Osteocyte (in vitro differentiated cells): ENCODE data around the gene SERINC3. TPM values are rescaled to one million over a fixed set of nuclear protein-coding genes. Genes with fewer than 3 reads are reported as not detected.

ENCODE experiments used
- DNase-seq: peaks from one replicate; pipeline ENCODE4 v3.0.0; 2021; ENCODE audit warnings: mixed read lengths; ENCODE audit not compliant: unreplicated experiment; ENCODE audit errors: extremely low spot score
- H3K27ac Mint-ChIP-seq: one replicate; pipeline ENCODE4 v1.8.0; 2021; ENCODE audit warnings: mild to moderate bottlenecking, mixed read lengths; ENCODE audit not compliant: unreplicated experiment
- H3K27me3 Mint-ChIP-seq: one replicate; pipeline ENCODE4 v1.8.0; 2021; ENCODE audit warnings: mixed read lengths; ENCODE audit not compliant: unreplicated experiment
- H3K36me3 Mint-ChIP-seq: one replicate; pipeline ENCODE4 v1.8.0; 2021; ENCODE audit warnings: mixed read lengths; ENCODE audit not compliant: unreplicated experiment
- H3K4me1 Mint-ChIP-seq: one replicate; pipeline ENCODE4 v1.8.0; 2021; ENCODE audit warnings: mixed read lengths; ENCODE audit not compliant: unreplicated experiment
- H3K4me3 Mint-ChIP-seq: one replicate; pipeline ENCODE4 v1.8.0; 2021; ENCODE audit warnings: mild to moderate bottlenecking, moderate library complexity, mixed read lengths; ENCODE audit not compliant: unreplicated experiment
- H3K9me3 Mint-ChIP-seq: one replicate; pipeline ENCODE4 v1.8.0; 2021; ENCODE audit warnings: mixed read lengths; ENCODE audit not compliant: unreplicated experiment
- CTCF ChIP-seq: fragments of 200-600 bp; sonication (generic); IDR thresholded peaks from 2 replicates; pipeline ENCODE4 v1.5.0; 2021; ENCODE audit warnings: antibody characterized with exemption, mild to moderate bottlenecking, moderate library complexity
- total RNA-seq: library from RNA; stranded (reverse); gene quantifications from 2 replicates; pipeline ENCODE4 v1.2.1, GENCODE V29; 2021

The SERINC3 gene
- total RNA-seq, 1 donor from 2014 or later: 121 TPM

GRCh38 chr20:44479643-44480042, 42.2 kb downstream of the SERINC3 start:
- no peak for TF ChIP-seq CTCF
- no peak overlapping the region for H3K4me3 Mint-ChIP-seq
- H3K27me3 Mint-ChIP-seq: no peaks in the 10 kb centered on the region
- DNase-seq: no peak
- H3K4me1 Mint-ChIP-seq: peaks cover 24% of the 10 kb centered on the region
- no peaks in the 10 kb centered on the region for H3K9me3 Mint-ChIP-seq
- H3K36me3 Mint-ChIP-seq: peaks cover 11% of the 10 kb centered on the region
- no peak overlapping the region for H3K27ac Mint-ChIP-seq

DNA sequence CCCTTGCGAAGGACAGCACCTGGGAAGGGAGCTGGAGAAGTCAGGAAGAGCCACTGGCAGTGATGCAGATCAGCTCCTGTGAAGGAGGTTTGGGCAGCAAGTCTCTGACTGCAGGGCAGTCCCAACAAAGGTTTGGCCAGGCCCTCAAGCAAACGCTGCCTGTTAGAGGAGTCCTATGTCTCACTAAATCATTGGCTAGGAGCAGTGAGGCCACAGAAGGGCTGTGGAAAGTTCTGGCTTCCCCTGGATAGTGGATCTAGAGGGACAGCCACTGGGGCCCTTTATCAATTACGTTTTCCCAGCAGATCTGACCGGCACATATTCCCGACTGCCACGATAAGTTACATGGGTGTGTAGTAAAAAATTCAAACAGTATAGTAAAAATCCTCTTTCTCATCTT, 43.7 kb downstream of the SERINC3 start:
- Mint-ChIP-seq H3K27me3 (no peaks in the 10 kb centered on the region), H3K27ac (no peak overlapping the region), H3K4me1 (peaks cover 27% of the 10 kb centered on the region), H3K4me3 (no peak overlapping the region), H3K9me3 (no peaks in the 10 kb centered on the region), H3K36me3 (peaks cover 9% of the 10 kb centered on the region)
- no peak for TF ChIP-seq CTCF
- DNase-seq: no peak

GRCh38 chr20:44477151-44477550, 44.7 kb downstream of the SERINC3 start:
- H3K9me3 Mint-ChIP-seq: no peaks in the 10 kb centered on the region
- TF ChIP-seq CTCF: no peak
- H3K27ac Mint-ChIP-seq: peak overlapping the region; percentile 97
- H3K36me3 Mint-ChIP-seq: peaks cover 9% of the 10 kb centered on the region
- peaks cover 27% of the 10 kb centered on the region for H3K4me1 Mint-ChIP-seq
- no peak for DNase-seq
- no peaks in the 10 kb centered on the region for H3K27me3 Mint-ChIP-seq
- H3K4me3 Mint-ChIP-seq: peak overlapping the region; percentile 96

DNA sequence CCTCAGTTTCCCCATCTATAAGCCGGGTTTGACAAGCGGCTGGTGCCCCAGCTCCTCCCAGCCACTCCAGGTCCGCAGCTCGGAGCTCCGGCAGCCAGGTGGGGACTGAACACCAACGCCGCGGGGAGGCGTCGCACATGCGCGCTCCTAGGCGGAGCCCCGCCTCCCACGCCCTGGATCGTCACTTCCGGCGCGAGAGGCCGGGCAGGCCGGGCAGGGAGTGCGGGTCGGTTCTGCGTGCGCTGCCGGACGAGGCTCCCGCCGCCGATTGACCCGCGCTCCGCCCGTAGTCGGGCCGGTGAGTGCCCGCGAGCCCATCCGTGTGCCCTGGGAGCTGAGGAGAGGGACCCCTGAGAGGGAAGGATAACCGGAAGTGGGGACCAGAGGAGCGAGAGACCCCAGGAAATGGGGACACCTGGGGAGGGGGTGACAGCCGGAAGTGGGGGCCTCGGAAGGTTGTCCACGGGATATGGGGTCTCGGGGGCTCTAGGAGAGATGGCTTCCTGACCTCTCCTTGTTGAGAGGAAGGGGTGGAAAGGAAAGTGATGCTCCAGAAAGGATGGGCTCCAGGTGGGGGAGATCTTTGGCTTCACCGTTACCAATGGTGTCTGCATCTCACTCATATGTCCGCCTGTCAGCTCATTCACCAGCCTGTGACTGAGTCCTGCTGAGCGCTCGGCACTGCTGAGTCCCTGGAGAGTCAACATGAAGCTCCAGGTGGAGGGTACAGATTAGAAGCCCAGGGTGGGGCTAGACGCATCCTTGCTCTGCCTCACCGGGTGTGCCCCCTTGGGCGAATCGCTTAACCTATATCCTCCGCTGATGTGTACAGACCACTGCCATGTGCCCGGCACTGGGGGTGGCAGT, 45.9 kb downstream of the SERINC3 start, which contains the start of gene TTPAL:
TTPAL (plus strand) TSS at position 181 of the 867 bp plus-strand sequence. CDS start 4,126 bp downstream, outside the sequence.
- Mint-ChIP-seq H3K9me3 (no peaks in the 10 kb centered on the region), H3K4me1 (peaks cover 27% of the 10 kb centered on the region)

More for the DNA sequence above, 45.9 kb downstream of the SERINC3 start, which contains the start of gene TTPAL:
- Mint-ChIP-seq H3K27me3 (no peaks in the 10 kb centered on the region), H3K4me3 (peak within 1 kb of the TSS; percentile 96), H3K36me3 (peaks cover 8% of the 10 kb centered on the region), H3K27ac (peak within 1 kb of the TSS; percentile 97)
- peak; percentile 95 for DNase-seq
- peak; percentile 41 for TF ChIP-seq CTCF
